Lower lobe of right lung (tissue), 2 donors: ENCODE measurements around the gene EGFL8. TPM values are rescaled to one million over a fixed set of nuclear protein-coding genes. Genes with fewer than 3 reads are reported as not detected.
A peak's percentile ranks its signal among the peaks of the same experiment; 100 is the strongest.

Experiments used
- ATAC-seq, 2 donors: fragments of 200-7000 bp; cut with Tn5 transposase; one replicate each; pipeline ENCODE4 v1.9.1; 2020 to 2022; ENCODE audit warnings: mild to moderate bottlenecking in 2 of 2, moderate library complexity in 2 of 2
- DNase-seq: peaks from one replicate; pipeline ENCODE4 v3.0.0-alpha.2; 2020
- H3K27ac ChIP-seq: fragments of 200-600 bp; one replicate; pipeline ENCODE4 v1.8.0; 2022
- H3K27me3 ChIP-seq: fragments of 200-600 bp; one replicate; pipeline ENCODE4 v1.8.0; 2022; ENCODE audit warnings: low read depth
- H3K36me3 ChIP-seq: fragments of 200-600 bp; one replicate; pipeline ENCODE4 v1.8.0; 2022; ENCODE audit warnings: mild to moderate bottlenecking
- H3K4me1 ChIP-seq: fragments of 200-600 bp; one replicate; pipeline ENCODE4 v1.8.0; 2022
- H3K4me3 ChIP-seq: fragments of 200-600 bp; one replicate; pipeline ENCODE4 v1.8.0; 2022; ENCODE audit warnings: mild to moderate bottlenecking
- H3K9me3 ChIP-seq: fragments of 200-600 bp; one replicate; pipeline ENCODE4 v1.8.0; 2022
- CTCF ChIP-seq: fragments of 200-600 bp; IDR thresholded peaks from one replicate; pipeline ENCODE4 v1.8.0; 2022; ENCODE audit warnings: antibody characterized with exemption, mild to moderate bottlenecking
- intact Hi-C: fragments of 100-400 bp; cut with DNase I; formaldehyde crosslinking; loops from one replicate; pipeline ENCODE4 v1.11.0; 2022
- total RNA-seq: library from RNA; stranded (reverse); fragmentation: NEBNext Ultra II Directional; extraction: Animal tissue kit (Norgen Biotek cat#: 25700); gene quantifications from one replicate; pipeline ENCODE4 v1.2.1, GENCODE V29; 2021
- donor health status: DM: no; HTN: yes; CAD: no; lungs with severe emphysema.

The EGFL8 gene
- total RNA-seq, 1 donor from 2014 or later, result 13.4 TPM

DNA sequence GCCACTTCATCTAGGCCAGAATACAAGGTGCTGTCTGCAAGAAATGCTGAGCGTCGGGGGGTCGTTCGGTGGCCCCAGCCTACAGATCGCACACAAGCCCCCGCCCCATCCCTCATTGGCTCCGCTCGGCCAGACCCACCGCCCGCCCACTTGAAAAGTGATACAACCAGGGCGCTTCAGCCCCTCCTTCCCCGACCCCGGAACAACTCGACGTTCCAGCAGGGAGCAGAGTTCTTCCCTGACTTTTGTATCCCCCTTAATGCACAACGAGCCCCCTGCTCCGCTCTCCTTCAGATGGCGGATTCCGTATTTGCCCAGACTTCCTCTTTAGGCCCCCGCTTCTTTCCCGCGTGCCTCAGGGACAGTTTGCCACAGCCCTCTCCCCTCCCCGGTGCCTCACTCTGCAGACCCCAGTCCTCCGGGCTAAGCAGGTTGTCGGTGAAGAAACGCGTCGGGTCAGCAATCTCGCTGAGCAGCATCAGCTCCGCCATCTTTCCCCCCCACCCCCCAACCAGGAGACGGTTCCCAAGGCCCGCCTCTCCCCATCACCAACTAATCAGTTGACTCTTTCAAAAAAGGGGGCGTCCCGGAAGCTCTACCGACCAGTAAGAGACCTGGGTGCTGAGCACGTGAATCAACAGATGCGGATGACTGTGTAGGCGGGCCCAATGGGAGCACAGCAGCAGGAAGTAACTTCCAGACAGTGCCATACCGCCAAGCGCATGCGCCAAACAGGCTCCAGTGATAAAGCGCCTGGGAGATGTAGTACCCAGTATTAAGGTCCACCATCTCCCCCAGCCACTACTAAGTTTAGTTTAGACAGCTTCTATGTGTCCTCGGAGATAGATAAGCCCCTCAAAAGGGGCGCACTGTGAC lies 36.4 kb upstream of the EGFL8 start, which contains the start of gene ATF6B:
TSS of gene ATF6B (minus strand) at position 530 of the 876 bp plus-strand sequence. CDS start at position 491, 39 bp downstream.
- ATAC-seq (peak; percentile 95 to 97), DNase-seq (peak; percentile 99)
- H3K27ac ChIP-seq, result peak within 1 kb of the TSS; percentile 81
- H3K36me3 ChIP-seq, result peaks cover 41% of the 10 kb centered on the region
- H3K4me1 ChIP-seq, result peaks cover 31% of the 10 kb centered on the region
- H3K4me3 ChIP-seq, result peak within 1 kb of the TSS; percentile 86
- intact Hi-C loops, result no loop called here
- TF ChIP-seq CTCF, result no peak
- no peaks in the 10 kb centered on the region for H3K27me3 ChIP-seq
- H3K9me3 ChIP-seq, result no peaks in the 10 kb centered on the region

- Histone ChIP-seq H3K4me3 (peak overlapping the region; percentile 86), H3K4me1 (peaks cover 31% of the 10 kb centered on the region), H3K36me3 (peaks cover 33% of the 10 kb centered on the region), H3K27me3 (no peaks in the 10 kb centered on the region), H3K27ac (peak overlapping the region; percentile 81), H3K9me3 (no peaks in the 10 kb centered on the region)
- ATAC-seq (no peak), DNase-seq (no peak)
- no peak for TF ChIP-seq CTCF
- intact Hi-C loops, result no loop called here
Measured at GRCh38 chr6:32128751-32129296, 35.6 kb upstream of the EGFL8 start.

GRCh38 chr6:32129297-32130088 lies 34.9 kb upstream of the EGFL8 start:
- peak; percentile 56 to 70 for ATAC-seq
- Histone ChIP-seq H3K27me3 (no peaks in the 10 kb centered on the region), H3K4me1 (peaks cover 31% of the 10 kb centered on the region), H3K4me3 (peak overlapping the region; percentile 59), H3K9me3 (no peaks in the 10 kb centered on the region), H3K36me3 (peaks cover 26% of the 10 kb centered on the region), H3K27ac (peak overlapping the region; percentile 81)
- TF ChIP-seq CTCF, result no peak
- DNase-seq, result no peak
- intact Hi-C loops, result no loop called here

DNA sequence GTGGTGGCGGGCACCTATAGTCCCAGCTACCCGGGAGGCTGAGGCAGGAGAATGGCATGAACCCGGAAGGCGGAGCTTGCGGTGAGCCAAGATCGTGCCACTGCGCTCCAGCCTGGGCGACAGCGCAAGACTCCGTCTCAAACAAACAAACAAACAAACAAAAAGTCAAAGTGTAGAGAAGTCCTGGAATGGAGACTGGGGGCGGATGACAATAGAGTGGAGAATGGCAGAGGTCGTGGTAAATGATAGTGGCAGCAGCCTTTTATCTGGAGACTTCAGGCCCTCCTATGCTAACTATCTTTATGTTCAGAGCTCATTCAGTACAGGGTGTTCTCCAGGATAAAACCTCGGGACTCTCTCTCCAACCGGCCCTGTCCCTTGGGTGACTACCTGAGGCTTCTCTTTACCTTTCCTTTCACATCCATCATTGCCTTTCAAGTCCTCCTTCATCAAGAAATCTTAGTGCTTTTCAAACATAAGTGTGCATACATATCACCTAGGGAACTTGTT lies 32.9 kb upstream of the EGFL8 start:
- Histone ChIP-seq H3K36me3 (peaks cover 6% of the 10 kb centered on the region), H3K27ac (no peak overlapping the region), H3K27me3 (no peaks in the 10 kb centered on the region), H3K4me3 (no peak overlapping the region), H3K4me1 (peaks cover 25% of the 10 kb centered on the region), H3K9me3 (no peaks in the 10 kb centered on the region)
- ATAC-seq, result no peak
- DNase-seq, result no peak
- intact Hi-C loops, result no loop called here
- TF ChIP-seq CTCF, result no peak

DNA sequence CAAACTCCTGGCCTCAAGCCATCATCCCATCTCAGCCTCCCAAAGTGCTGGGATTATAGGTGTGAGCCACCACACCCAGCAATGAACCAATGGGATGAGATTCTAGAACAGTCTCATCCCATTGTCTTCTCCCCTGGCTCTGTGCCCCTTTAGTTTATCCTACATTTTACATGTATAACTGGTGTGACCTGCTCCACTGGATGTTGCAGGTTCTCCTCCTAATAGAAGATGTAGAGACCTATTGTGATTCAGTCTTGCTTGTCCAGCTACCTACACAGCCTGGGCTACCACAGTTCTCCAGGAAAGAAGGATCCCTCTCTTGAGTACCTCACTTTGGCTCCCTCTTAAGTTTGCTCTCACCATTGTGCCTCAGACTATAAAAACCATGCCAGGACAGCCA lies 32.3 kb upstream of the EGFL8 start:
- Histone ChIP-seq H3K9me3 (no peaks in the 10 kb centered on the region), H3K36me3 (no peaks in the 10 kb centered on the region), H3K4me3 (no peak overlapping the region), H3K4me1 (peaks cover 19% of the 10 kb centered on the region), H3K27ac (no peak overlapping the region), H3K27me3 (no peaks in the 10 kb centered on the region)
- ATAC-seq, result no peak
- intact Hi-C loops, result no loop called here
- no peak for DNase-seq
- no peak for TF ChIP-seq CTCF
